HG02870 (cell line): ENCODE data around the gene MED13L.

ENCODE experiments used
- ATAC-seq: cut with Tn5 transposase; IDR thresholded peaks from one replicate; pipeline ENCODE4 v1.9.1; 2021; ENCODE audit warnings: mild to moderate bottlenecking, moderate library complexity; ENCODE audit not compliant: unreplicated experiment

MED13L gene

GRCh38 chr12:116099652-116100432 lies 177.7 kb downstream of the MED13L start:
- no peak for ATAC-seq

GRCh38 chr12:116096874-116097273 lies 180.6 kb downstream of the MED13L start:
- no peak for ATAC-seq

GRCh38 chr12:116094475-116094874 lies 183.0 kb downstream of the MED13L start:
- ATAC-seq: no peak

- ATAC-seq: no peak
Measured at GRCh38 chr12:116093915-116094314, 183.6 kb downstream of the MED13L start.

- ATAC-seq: no peak
Measured at GRCh38 chr12:116092776-116093175, 184.7 kb downstream of the MED13L start.

GRCh38 chr12:116092162-116092561 lies 185.3 kb downstream of the MED13L start:
- no peak for ATAC-seq

GRCh38 chr12:116091579-116091978 lies 185.9 kb downstream of the MED13L start:
- no peak for ATAC-seq

- no peak for ATAC-seq
Measured at GRCh38 chr12:116090516-116090915, 187.0 kb downstream of the MED13L start.

- ATAC-seq: no peak
Measured at GRCh38 chr12:116089080-116089479, 188.4 kb downstream of the MED13L start.

GRCh38 chr12:116087962-116088361 lies 189.5 kb downstream of the MED13L start:
- peak; percentile 77 for ATAC-seq

GRCh38 chr12:116087399-116087798 lies 190.1 kb downstream of the MED13L start:
- ATAC-seq: no peak

- ATAC-seq: no peak
Measured at GRCh38 chr12:116080415-116080814, 197.1 kb downstream of the MED13L start.

GRCh38 chr12:116078396-116078795 lies 199.1 kb downstream of the MED13L start:
- ATAC-seq: no peak

- no peak for ATAC-seq
Measured at GRCh38 chr12:116077431-116077830, 200.1 kb downstream of the MED13L start.

GRCh38 chr12:116076399-116076798 lies 201.1 kb downstream of the MED13L start:
- no peak for ATAC-seq

GRCh38 chr12:116074686-116075085 lies 202.8 kb downstream of the MED13L start:
- ATAC-seq: no peak

GRCh38 chr12:116071555-116072230 lies 205.8 kb downstream of the MED13L start:
- ATAC-seq: no peak

- ATAC-seq: no peak
Measured at GRCh38 chr12:116070444-116070843, 207.0 kb downstream of the MED13L start.

GRCh38 chr12:116069943-116070342 lies 207.6 kb downstream of the MED13L start:
- ATAC-seq: no peak

GRCh38 chr12:116068853-116069252 lies 208.6 kb downstream of the MED13L start:
- ATAC-seq: no peak

- no peak for ATAC-seq
Measured at GRCh38 chr12:116068371-116068770, 209.1 kb downstream of the MED13L start.

GRCh38 chr12:116067892-116068291 lies 209.6 kb downstream of the MED13L start:
- no peak for ATAC-seq
